ENCODE results near the gene CDH4. TPM values are rescaled to one million over a fixed set of nuclear protein-coding genes. Genes with fewer than 3 reads are reported as not detected.

CDH4 gene
- total and polyA plus RNA-seq, 2 of the 4 experiments (the other 2 are of a cell fraction) = 1.6 to 3.5 TPM

GRCh38 chr20:61857884-61858283, 605.8 kb downstream of the CDH4 start:
- Histone ChIP-seq H3K14ac (replicated peaks; ENCODE audit: low read depth, low read length) (no peak overlapping the region), H3K9me3 (ENCODE audit: control insufficient read depth, insufficient read depth, low read length) (peaks cover 6% of the 10 kb centered on the region; the same call in 1 of the 2 replicates), H3K27ac (ENCODE audit: insufficient read depth, low read length) (no peak overlapping the region), H2AFZ (replicated peaks; ENCODE audit: low read length, poor library complexity) (no peak overlapping the region), H3K27me3 (ENCODE audit: control insufficient read depth, insufficient read depth, low read length) (no peaks in the 10 kb centered on the region), H2AK9ac (replicated peaks; ENCODE audit: low read depth, low read length, poor library complexity) (no peak overlapping the region), H3K23ac (ENCODE audit: low read depth, low read length) (no peak overlapping the region), H3K9ac (ENCODE audit: low read depth, low read length) (no peak overlapping the region), H4K8ac (ENCODE audit: low read depth in 2 of 2, low read length in 2 of 2) (no peak overlapping the region), H3K56ac (ENCODE audit: extremely low read depth, insufficient read depth, low read length) (no peak overlapping the region), H2AK5ac (ENCODE audit: low read depth, low read length) (no peak overlapping the region), H2BK120ac (ENCODE audit: low read depth, low read length) (no peak overlapping the region), H3K4me2 (ENCODE audit: low read depth, low read length) (no peak overlapping the region), H2BK15ac (ENCODE audit: low read depth, low read length) (no peak overlapping the region), H3K4me1 (ENCODE audit: control insufficient read depth, insufficient read depth, low read length) (no peaks in the 10 kb centered on the region), H3K9me1 (ENCODE audit: insufficient read depth, low read length) (no peaks in the 10 kb centered on the region), H3K4me3 (ENCODE audit: insufficient read depth, low read depth, low read length) (no peak overlapping the region), H4K91ac (ENCODE audit: insufficient read depth, low read depth, low read length) (no peak overlapping the region), H3K36me3 (ENCODE audit: control insufficient read depth, insufficient read depth, low read length) (no peaks in the 10 kb centered on the region), H3K18ac (ENCODE audit: low read depth, low read length) (no peak overlapping the region), H2BK20ac (ENCODE audit: low read depth, low read length) (no peak overlapping the region), H3K4ac (ENCODE audit: low read depth, low read length) (no peak overlapping the region), H4K20me1 (ENCODE audit: insufficient read depth, low read length) (no peaks in the 10 kb centered on the region), H4K5ac (ENCODE audit: low read depth, low read length) (no peak overlapping the region), H3K79me1 (ENCODE audit: low read depth in 1 of 2, low read length in 2 of 2) (no peaks in the 10 kb centered on the region), H2BK5ac (ENCODE audit: low read depth, low read length, poor library complexity, severe bottlenecking) (peak overlapping the region; percentile 52)
- in situ Hi-C loops (cut with MboI; ENCODE audit: low sequenced_read_pairs) = no loop called here
- intact Hi-C loops (cut with micrococcal nuclease) = no loop called here
- CTCF ChIA-PET = no interaction called here
- dilution Hi-C loops (cut with HindIII; ENCODE audit: low sequenced_read_pairs, unreplicated experiment) = no loop called here
- ATAC-seq (ENCODE audit: low read depth) (no peak), DNase-seq (no peak)
- BruUV-seq (replicated peaks) = no TSS peak
- 89% methylated on average over 1 of the region's 1 CpG; no CpG with 5 or more reads in 1 of the 2 experiments for WGBS, 2 experiments (ENCODE audit: extremely low coverage in 2 of 2, insufficient read length in 1 of 2)
- POLR2A ChIA-PET (ENCODE audit: unreplicated experiment) = no interaction called here
- TF ChIP-seq MAZ (IDR thresholded peaks at IDR 0.05; ENCODE audit: borderline replicate concordance, low read depth, low read length) = no peak
- TF ChIP-seq NFE2L2 (IDR thresholded peaks at IDR 0.05; ENCODE audit: low read depth, low read length) = no peak
- TF ChIP-seq USF2 (IDR thresholded peaks at IDR 0.05; ENCODE audit: low read depth, low read length) = no peak
- no peak for TF ChIP-seq CHD1 (IDR thresholded peaks at IDR 0.05; ENCODE audit: low read depth, low read length)
- TF ChIP-seq POLR2A (IDR thresholded peaks at IDR 0.05; ENCODE audit: low read depth, low read length) = no peak
- no peak for TF ChIP-seq RCOR1 (IDR thresholded peaks at IDR 0.05; ENCODE audit: insufficient replicate concordance, low read length)
- no peak for TF ChIP-seq MXI1 (IDR thresholded peaks at IDR 0.05; ENCODE audit: borderline replicate concordance, low read depth, low read length)
- TF ChIP-seq CTCF (conservative IDR thresholded peaks at IDR 0.05; ENCODE audit: low read depth, low read length) = no peak
- TF ChIP-seq BHLHE40 (IDR thresholded peaks at IDR 0.05; ENCODE audit: low read depth, low read length) = no peak
- no peak for TF ChIP-seq ELK1 (IDR thresholded peaks at IDR 0.05; ENCODE audit: borderline replicate concordance, low read depth, low read length)
- TF ChIP-seq FOS (IDR thresholded peaks at IDR 0.05; ENCODE audit: low read depth, low read length) = no peak
- no peak for TF ChIP-seq SMC3 (IDR thresholded peaks at IDR 0.05; ENCODE audit: low read depth, low read length)
- TF ChIP-seq CEBPB (IDR thresholded peaks at IDR 0.05; ENCODE audit: low read depth, low read length) = no peak
- TF ChIP-seq MAFK (IDR thresholded peaks at IDR 0.05; ENCODE audit: low read depth, low read length) = no peak
- TF ChIP-seq RFX5 (IDR thresholded peaks at IDR 0.05; ENCODE audit: low read depth, low read length) = no peak
- TF ChIP-seq RAD21 (IDR thresholded peaks at IDR 0.05; ENCODE audit: low read length) = no peak

Data from IMR-90 (cell line).